ENCODE results near the gene KLHL29.

DNA sequence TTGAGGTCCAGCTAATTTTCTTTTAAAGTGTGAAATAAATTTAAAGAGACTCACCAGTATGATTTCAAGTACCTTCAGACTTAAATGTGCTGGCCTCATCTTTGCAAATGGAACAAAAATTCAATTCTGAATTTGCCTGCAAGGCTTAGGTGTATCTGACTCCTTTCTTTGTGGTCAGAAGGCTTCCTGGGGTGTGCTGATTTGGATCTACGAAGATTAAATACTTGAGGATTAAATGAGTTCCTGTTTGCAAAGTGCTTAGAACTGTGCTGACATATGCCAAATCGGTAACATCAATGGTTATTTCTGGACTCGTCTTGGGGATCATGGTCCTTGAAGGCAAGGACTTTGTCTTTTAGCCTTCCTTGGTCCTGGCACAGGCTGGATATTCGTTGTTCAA is 9.7 kb downstream of the KLHL29 start:
- TF ChIP-seq, protein P1, sequence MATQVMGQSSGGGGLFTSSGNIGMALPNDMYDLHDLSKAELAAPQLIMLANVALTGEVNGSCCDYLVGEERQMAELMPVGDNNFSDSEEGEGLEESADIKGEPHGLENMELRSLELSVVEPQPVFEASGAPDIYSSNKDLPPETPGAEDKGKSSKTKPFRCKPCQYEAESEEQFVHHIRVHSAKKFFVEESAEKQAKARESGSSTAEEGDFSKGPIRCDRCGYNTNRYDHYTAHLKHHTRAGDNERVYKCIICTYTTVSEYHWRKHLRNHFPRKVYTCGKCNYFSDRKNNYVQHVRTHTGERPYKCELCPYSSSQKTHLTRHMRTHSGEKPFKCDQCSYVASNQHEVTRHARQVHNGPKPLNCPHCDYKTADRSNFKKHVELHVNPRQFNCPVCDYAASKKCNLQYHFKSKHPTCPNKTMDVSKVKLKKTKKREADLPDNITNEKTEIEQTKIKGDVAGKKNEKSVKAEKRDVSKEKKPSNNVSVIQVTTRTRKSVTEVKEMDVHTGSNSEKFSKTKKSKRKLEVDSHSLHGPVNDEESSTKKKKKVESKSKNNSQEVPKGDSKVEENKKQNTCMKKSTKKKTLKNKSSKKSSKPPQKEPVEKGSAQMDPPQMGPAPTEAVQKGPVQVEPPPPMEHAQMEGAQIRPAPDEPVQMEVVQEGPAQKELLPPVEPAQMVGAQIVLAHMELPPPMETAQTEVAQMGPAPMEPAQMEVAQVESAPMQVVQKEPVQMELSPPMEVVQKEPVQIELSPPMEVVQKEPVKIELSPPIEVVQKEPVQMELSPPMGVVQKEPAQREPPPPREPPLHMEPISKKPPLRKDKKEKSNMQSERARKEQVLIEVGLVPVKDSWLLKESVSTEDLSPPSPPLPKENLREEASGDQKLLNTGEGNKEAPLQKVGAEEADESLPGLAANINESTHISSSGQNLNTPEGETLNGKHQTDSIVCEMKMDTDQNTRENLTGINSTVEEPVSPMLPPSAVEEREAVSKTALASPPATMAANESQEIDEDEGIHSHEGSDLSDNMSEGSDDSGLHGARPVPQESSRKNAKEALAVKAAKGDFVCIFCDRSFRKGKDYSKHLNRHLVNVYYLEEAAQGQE (IDR thresholded peaks at IDR 0.05; ENCODE audit: low read depth) = no peak
- TF ChIP-seq CEBPB (IDR thresholded peaks at IDR 0.05; ENCODE audit: low read depth) = no peak
- TF ChIP-seq, protein P2, sequence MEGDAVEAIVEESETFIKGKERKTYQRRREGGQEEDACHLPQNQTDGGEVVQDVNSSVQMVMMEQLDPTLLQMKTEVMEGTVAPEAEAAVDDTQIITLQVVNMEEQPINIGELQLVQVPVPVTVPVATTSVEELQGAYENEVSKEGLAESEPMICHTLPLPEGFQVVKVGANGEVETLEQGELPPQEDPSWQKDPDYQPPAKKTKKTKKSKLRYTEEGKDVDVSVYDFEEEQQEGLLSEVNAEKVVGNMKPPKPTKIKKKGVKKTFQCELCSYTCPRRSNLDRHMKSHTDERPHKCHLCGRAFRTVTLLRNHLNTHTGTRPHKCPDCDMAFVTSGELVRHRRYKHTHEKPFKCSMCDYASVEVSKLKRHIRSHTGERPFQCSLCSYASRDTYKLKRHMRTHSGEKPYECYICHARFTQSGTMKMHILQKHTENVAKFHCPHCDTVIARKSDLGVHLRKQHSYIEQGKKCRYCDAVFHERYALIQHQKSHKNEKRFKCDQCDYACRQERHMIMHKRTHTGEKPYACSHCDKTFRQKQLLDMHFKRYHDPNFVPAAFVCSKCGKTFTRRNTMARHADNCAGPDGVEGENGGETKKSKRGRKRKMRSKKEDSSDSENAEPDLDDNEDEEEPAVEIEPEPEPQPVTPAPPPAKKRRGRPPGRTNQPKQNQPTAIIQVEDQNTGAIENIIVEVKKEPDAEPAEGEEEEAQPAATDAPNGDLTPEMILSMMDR (IDR thresholded peaks at IDR 0.05 in 2 of 3, conservative IDR thresholded peaks at IDR 0.05 in 1 of 3; ENCODE audit: borderline replicate concordance in 1 of 3, insufficient read depth in 1 of 3, low read depth in 2 of 3, low read length in 2 of 3) = no peak
- TF ChIP-seq, protein P3, sequence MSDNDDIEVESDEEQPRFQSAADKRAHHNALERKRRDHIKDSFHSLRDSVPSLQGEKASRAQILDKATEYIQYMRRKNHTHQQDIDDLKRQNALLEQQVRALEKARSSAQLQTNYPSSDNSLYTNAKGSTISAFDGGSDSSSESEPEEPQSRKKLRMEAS (IDR thresholded peaks at IDR 0.05) = no peak
- no peak for TF ChIP-seq POLR2A (IDR thresholded peaks at IDR 0.05; ENCODE audit: borderline replicate concordance, extremely low read depth, insufficient read depth, insufficient read length)
- no peak for TF ChIP-seq POLR2AphosphoS5 (IDR thresholded peaks at IDR 0.05; ENCODE audit: low read depth, low read length)
- no peak for TF ChIP-seq ZFX (IDR thresholded peaks at IDR 0.05)
- no peak for TF ChIP-seq ZNF274 (IDR thresholded peaks at IDR 0.05; ENCODE audit: low read depth, low read length)
- TF ChIP-seq CBX3 (IDR thresholded peaks at IDR 0.05; ENCODE audit: low read depth) = no peak
- no peak for TF ChIP-seq JUND (IDR thresholded peaks at IDR 0.05)
